HG03558 (cell line): ENCODE measurements around the gene NFIA.

Experiments
- ATAC-seq: cut with Tn5 transposase; IDR thresholded peaks from one replicate; pipeline ENCODE4 v1.9.1; 2021; ENCODE audit warnings: moderate number of reproducible peaks; ENCODE audit not compliant: unreplicated experiment; ENCODE audit errors: extremely low read depth

Gene NFIA

DNA sequence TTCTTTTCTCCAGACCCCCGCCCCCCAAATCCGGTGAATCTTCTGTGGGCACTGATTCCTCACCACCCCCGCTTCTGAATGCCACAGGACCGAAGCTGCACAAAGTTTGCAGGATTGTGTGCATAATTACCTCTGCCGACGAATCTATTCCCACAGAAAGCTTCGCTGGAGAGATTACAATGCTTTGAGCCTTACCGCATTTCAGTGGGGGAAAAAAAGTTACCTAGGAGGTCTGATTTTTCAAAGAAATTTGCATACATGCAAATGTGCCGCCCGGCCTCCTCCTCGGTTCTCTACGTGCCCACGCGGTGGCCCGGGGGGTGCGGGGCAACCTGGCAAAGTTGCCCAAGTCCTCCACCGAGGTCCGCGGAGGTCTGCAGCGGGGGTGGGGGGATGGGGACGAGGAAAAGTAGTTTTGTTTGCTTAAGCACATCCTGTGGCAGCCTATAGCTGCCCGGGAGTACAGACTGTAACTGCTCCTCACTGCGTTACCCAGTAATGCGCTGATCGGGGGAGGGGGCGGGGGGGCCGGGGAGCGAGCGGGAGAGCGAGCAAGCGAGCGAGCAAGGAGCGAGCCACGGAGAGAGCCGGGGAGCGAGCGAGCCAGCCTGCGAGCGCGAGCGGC lies 563 bp upstream of the NFIA start:
- no peak for ATAC-seq

GRCh38 chr1:61083013-61083806 lies 849 bp downstream of the NFIA start:
- no peak for ATAC-seq

DNA sequence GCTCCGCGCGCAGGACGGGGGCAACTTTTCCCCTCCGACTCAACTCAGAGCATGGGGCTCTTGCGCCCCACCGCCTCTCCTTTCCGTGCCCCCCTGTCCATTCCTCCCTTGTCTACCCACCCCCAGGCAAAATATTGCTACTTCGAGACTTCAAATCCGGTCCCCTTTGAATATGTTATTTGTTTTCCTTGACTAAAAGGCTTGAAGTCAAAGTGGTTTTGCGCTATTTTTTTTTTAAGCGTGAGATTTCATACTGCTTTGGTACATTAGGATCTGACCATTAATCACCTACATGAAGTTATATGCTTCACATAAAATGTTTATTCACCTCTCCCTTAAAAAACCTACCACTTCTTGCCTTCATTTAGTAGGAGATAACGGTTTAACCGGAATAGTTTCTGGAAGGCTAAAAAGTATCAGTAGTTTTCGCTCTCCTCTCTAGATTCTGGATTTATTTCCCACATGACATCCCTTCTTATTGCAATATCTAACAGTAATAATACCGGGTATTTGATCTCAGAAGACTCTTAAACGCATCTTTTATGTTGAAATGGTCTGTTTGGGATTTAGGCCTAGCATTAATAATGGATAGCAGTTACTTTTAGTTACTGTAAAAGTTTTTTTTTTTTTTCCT lies 1.6 kb downstream of the NFIA start:
- no peak for ATAC-seq

DNA sequence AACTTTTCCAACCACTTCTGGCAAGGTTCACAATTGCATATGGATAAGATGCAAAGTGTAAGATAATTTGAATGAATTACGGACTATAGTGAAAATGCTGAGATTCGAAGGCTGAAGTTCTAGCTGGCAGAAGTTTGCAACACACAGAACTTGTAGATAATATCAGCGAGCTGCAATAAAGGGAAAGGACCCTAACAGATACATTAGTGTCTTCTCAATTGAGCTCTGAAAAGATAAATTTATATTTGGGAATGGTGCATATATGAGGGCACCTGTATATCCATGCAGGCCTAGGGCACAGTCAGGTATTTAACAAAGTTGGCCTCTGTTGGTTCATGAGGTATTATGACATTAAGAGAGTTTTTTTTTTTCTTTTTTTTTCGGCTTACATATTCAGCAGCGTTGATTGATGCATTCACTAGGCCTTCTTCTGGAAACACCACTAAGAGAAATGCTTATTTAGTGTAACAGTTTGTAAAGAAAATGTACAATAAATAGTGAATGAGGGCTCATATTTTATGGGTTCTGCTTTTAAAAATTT lies 2.2 kb downstream of the NFIA start:
- no peak for ATAC-seq

DNA sequence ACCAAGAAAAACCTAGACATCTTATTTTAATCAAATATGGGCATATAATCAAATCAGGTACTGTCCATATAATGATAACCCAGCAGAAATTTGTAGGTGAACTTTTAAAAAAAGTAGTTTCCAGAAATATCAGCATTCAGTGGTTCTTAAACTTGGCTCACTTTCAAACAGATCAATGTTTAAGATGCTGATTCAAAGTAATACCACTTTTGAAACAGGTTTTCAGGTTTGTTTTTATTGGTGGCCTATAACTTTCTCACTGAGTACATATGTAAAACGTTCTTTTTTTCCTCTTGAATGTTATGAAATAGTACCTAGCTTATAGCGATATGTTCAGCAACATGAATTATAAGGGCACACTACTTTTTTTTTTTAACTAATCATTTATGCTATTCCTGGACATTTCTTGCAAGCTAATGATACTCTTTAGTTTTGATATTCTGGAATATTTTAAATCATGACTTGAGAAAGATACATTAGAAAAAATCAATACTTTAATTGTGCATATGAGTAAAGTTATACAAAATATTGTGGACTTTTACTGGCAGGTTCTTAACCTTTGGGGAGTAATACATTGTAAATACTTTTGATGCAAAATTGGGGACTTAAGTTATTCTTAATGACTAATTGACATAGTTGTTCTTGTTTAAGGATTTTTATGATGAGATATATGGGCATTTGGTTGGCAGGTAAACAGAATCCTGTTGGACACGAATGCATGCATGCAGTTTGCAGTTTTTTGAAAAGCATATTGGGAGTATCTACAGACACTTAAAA lies 3.0 kb downstream of the NFIA start:
- ATAC-seq = no peak

- no peak for ATAC-seq
These were observed 3.8 kb downstream of the NFIA start for GRCh38 chr1:61085983-61086644.

DNA sequence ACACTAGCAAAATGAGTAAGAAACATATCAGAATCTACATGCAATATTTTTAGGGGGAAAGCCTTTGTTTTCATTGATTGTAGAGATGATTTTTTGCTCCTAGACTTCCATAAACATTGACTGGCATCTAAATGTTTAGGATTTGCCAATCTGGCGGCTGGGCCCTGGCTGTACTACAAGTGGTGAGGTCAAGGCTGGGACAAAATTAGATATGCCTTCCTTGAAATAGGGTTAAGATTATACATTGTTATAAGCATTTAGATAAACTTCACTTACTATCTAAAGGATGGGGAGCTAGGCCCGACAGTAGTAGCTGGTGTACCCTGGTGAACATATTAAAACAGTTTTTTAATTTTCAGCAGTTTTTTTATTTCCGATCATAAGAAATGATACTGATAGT lies 5.2 kb downstream of the NFIA start:
- no peak for ATAC-seq

GRCh38 chr1:61088163-61088974 lies 6.0 kb downstream of the NFIA start:
- ATAC-seq = no peak

DNA sequence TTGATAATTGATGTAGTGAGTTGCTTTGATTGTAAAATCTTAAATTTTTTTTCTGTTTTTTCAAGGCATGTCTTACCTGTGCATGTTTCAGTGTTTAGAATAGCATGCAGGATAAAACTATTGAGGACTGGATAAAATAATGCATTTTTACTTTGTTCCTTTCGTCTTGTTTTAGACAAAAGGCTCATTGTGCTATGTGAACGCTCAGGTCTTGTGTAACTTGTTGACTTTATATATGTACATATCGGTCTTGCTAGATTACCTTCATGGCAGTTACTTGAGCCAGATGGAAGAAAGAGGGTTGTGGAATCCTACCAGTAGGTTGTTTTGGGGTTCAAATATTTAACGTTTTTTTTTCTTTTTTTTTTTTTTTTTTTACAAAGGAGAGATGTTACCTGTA lies 7.0 kb downstream of the NFIA start:
- no peak for ATAC-seq

DNA sequence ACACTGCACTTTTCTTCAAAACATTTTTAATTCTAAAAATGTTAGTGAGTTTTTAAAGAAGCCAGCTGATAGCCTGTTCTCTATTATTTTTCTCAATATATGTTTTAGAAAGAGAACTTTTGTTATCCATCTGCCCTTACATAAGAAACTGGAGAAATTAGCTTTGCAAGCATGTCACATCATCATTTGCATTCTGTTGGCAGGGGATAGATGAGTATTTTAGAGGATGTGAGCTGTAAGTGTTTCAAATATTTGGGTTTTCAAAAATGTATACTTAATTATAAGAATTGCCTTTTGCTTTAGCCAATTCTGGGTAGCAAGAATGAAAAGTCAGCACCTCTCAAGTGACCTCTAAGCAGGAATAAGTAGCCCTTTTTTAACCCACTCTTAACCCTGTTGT lies 7.4 kb downstream of the NFIA start:
- ATAC-seq = no peak

DNA sequence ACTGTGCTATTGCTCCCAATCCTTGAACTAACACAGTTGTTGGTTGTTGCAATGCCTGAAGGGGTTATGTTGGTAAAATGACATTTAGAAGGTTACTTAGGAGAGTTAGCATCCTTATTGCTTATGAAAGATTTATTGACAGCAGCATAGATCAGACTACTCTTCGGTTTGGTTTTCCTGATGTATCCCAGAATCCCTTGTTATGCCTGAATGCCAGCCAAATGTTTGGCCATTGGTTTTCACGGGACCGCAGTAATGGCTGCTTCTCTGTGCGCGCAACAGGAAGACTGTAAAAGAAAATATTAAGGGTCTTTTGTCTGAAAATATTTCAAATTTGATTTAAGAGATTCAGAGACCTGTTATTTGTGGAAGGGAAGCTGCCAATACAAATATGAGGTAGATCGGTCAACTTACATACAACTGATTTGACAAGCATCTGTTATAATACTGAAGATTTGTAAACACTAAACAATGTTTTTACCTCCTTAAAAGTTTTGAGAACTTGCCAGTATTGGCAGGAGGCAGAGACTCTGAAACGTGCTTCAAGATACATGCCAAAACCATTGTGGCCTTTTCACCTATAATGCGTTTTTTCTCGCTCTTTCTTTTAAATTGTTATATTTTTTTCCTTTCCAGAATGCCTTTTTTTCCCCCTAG lies 8.3 kb downstream of the NFIA start:
- ATAC-seq = no peak

DNA sequence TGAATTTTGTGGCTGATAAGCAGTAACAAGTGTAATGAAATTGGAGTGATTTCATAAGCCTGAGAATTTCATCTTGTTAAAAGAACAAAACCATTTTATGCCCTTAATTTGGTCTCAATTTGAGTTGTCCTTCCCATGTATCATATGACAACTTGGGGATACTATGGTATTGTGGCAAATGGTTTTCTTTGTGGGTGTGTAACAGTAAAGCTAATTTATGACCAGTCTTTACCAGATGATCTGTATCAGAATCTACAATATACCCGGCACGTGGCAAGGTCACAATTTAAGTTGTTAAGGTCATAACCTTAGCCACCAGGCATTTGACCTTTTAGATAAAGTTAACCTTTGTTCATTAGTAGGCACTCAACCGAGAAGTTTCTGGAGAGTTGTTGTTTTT lies 9.1 kb downstream of the NFIA start:
- ATAC-seq = no peak

DNA sequence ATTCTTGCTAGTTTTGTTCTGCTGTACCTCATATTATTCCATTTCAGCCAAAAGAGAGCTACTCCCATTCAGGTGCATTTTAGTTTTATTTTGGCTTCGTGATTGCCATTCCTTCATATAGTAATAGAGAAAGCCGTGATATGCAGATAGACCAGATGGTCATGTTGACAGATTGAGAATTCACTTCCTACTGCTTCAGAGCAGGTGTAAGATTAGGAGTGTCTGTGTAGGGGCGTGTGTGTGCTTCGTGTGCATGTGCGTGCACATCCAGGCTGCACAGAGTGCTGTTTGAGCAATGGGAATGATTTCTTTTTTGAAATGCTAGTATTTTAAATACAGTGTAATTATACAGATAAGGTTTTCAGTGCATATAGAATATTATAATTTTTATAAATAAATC lies 10.3 kb downstream of the NFIA start:
- ATAC-seq = no peak

- no peak for ATAC-seq
These were observed 11.3 kb downstream of the NFIA start for GRCh38 chr1:61093525-61094137.

GRCh38 chr1:61094677-61095469 lies 12.5 kb downstream of the NFIA start:
- no peak for ATAC-seq

GRCh38 chr1:61095470-61095812 lies 13.1 kb downstream of the NFIA start:
- ATAC-seq = no peak

- no peak for ATAC-seq
These were observed 15.0 kb downstream of the NFIA start for GRCh38 chr1:61097317-61097716.

GRCh38 chr1:61097722-61098121 lies 15.4 kb downstream of the NFIA start:
- no peak for ATAC-seq
